K562 (cell line): Measurements from ENCODE around the gene MRGPRX3. TPM values are rescaled to one million over a fixed set of nuclear protein-coding genes. Genes with fewer than 3 reads are reported as not detected.

ENCODE experiments used
- ARID4B ChIP-seq: sonication (generic); formaldehyde crosslinking; IDR thresholded peaks from 2 replicates; pipeline ENCODE4 v1.8.0; 2022; ENCODE audit warnings: mild to moderate bottlenecking, missing genetic modification reagents
- ATF7 ChIP-seq: fragments of 450-650 bp; IDR thresholded peaks from 2 replicates; pipeline ENCODE4 v1.7.1; 2014; ENCODE audit warnings: mild to moderate bottlenecking, moderate library complexity
- C11orf30 ChIP-seq: fragments of 450-650 bp; IDR thresholded peaks from 2 replicates; pipeline ENCODE4 v1.6.1; 2016; ENCODE audit warnings: low read depth, mild to moderate bottlenecking
- CTBP1 ChIP-seq: fragments of 450-650 bp; IDR thresholded peaks from 2 replicates; pipeline ENCODE4 v1.6.1; 2016; ENCODE audit warnings: borderline replicate concordance
- HNRNPL ChIP-seq: fragments of 200-400 bp; formaldehyde crosslinking; IDR thresholded peaks from 2 replicates; pipeline ENCODE4 v1.6.1; 2017; ENCODE audit warnings: low read depth, mild to moderate bottlenecking, low read length
- KDM4B ChIP-seq, 2 experiments: fragments of 450-650 bp in 1 of 2; sonication (generic) in 1 of 2; IDR thresholded peaks; 2 replicates each; pipeline ENCODE4 v1.6.1; 2016 to 2017; ENCODE audit warnings: borderline replicate concordance in 2 of 2, antibody characterized with exemption in 1 of 2, low read depth in 1 of 2, mild to moderate bottlenecking in 1 of 2
- KDM5B ChIP-seq: fragments of 200-600 bp; sonication (generic); IDR thresholded peaks from 2 replicates; pipeline ENCODE4 v1.6.1; 2012; ENCODE audit warnings: low read depth, mild to moderate bottlenecking, moderate library complexity, low read length, control low read depth, inconsistent platforms; ENCODE audit not compliant: insufficient replicate concordance
- NKRF ChIP-seq: fragments of 450-650 bp; IDR thresholded peaks from 2 replicates; pipeline ENCODE4 v1.6.1; 2016; ENCODE audit warnings: borderline replicate concordance
- PHF8 ChIP-seq: fragments of 200-600 bp; sonication (generic); IDR thresholded peaks from 2 replicates; pipeline ENCODE4 v1.6.1; 2012; ENCODE audit warnings: mixed run types, mild to moderate bottlenecking, inconsistent platforms, low read length, moderate library complexity, borderline replicate concordance
- TEAD1 ChIP-seq, 2 experiments: fragments of 450-650 bp in 1 of 2; sonication (generic) in 1 of 2; formaldehyde crosslinking; IDR thresholded peaks; 2 replicates each; pipeline versions ENCODE4 v1.4.0 to v1.8.0; 2020 to 2022; ENCODE audit warnings: mild to moderate bottlenecking in 2 of 2, missing genetic modification reagents in 1 of 2
- ZFX ChIP-seq: sonication (generic); formaldehyde crosslinking; IDR thresholded peaks from 2 replicates; pipeline ENCODE4 v1.8.0; 2022; ENCODE audit warnings: mild to moderate bottlenecking, missing genetic modification reagents, moderate library complexity
- ZNF589 ChIP-seq: fragments of 200-800 bp; sonication (Bioruptor generic); IDR thresholded peaks from 2 replicates; pipeline ENCODE4 v1.6.1; 2016; ENCODE audit warnings: low read depth, missing genetic modification characterization, missing compliant biosample characterization
- ZNF740 ChIP-seq, 3 experiments: fragments of 200-800 bp in 1 of 3; sonication (Bioruptor generic) in 1 of 3; sonication (generic) in 1 of 3; formaldehyde crosslinking in 1 of 3; IDR thresholded peaks; 2 replicates each; pipeline versions ENCODE4 v1.6.1 to v1.8.0; 2016 to 2022; ENCODE audit warnings: mild to moderate bottlenecking in 2 of 3, missing compliant biosample characterization in 2 of 3, missing genetic modification characterization in 2 of 3, missing genetic modification reagents in 1 of 3
- ZNF76 ChIP-seq: fragments of 250-450 bp; sonication (Bioruptor Pico); IDR thresholded peaks from 2 replicates; pipeline ENCODE4 v1.4.0; 2020; ENCODE audit warnings: mild to moderate bottlenecking, moderate library complexity, borderline replicate concordance
- ZZZ3 ChIP-seq: fragments of 450-650 bp; IDR thresholded peaks from 2 replicates; pipeline ENCODE4 v1.6.1; 2016; ENCODE audit warnings: antibody characterized with exemption, mild to moderate bottlenecking, moderate library complexity
- polyA plus RNA-seq, 8 experiments: library from polyadenylated mRNA; depleted of rRNA in 4 of 8; stranded (reverse) in 5 of 8; unstranded in 3 of 8; fragments of >200 nt; fragmentation: Nextera tagmentation in 2 of 8; fragmentation: Illumina TruSeq in 1 of 8; extraction: Ambion mirVana in 2 of 8; extraction: Trizol in 1 of 8; gene quantifications; 2 replicates each; pipeline versions ENCODE4 v1.2.1 to v1.2.3, GENCODE V29; 2011 to 2014; ENCODE audit warnings: inconsistent platforms in 1 of 8, missing spikeins in 1 of 8
- total RNA-seq, 7 experiments: library from RNA; depleted of rRNA in 6 of 7; stranded (reverse); fragments of >200 nt in 6 of 7; fragmentation: Illumina TruSeq in 2 of 7; extraction: Trizol in 2 of 7; gene quantifications; 2 replicates each; pipeline versions ENCODE4 v1.2.1 to v1.2.3, GENCODE V29; 2011 to 2021; ENCODE audit warnings: low replicate concordance in 1 of 7
- TF ChIP-seq, protein P1 (sequence below): fragments of 250-450 bp; sonication (Bioruptor Pico); IDR thresholded peaks from 2 replicates; pipeline ENCODE4 v1.6.1; 2021; ENCODE audit warnings: mild to moderate bottlenecking

The MRGPRX3 gene
- total and polyA plus RNA-seq, 9 of the 15 experiments (the other 6 are each of a cell fraction or from before 2014, with no cell fraction given), result not detected

DNA sequence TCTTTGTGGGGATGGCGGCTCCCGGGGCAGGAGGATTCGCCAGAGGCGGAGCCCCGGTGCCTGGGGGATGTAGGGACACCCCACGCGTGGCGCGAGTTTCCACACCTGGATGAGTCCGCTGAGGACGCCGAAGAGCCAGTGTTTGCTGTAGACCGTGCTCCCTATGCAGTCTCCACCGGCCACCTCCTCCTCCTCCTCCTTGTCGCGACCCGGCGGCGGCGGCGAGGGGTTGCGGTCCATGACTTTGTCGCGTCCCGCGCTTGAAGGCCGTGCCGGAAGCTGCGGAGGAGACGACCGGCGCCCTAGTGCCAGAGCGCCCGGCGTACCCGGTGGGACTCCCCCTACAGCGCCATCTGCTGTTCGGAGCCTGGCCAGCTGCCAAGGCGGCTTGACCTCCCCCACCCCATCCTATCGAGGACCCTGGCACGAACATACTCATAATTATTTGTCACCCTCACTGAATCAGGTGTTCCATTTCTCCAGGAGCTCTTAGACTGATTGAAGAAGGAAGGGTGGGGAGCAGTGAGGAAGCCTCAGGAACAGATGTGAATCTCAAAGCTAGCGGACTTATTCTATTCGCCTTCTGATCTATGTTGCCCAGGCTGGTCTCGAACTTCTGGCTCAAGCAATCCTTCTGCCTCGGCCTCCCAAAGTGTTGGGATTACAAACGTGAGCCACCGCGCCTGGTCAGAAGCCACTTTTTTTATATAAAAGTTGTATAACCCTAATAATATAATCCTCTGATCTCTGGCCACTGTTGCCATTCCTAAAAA, 26.4 kb upstream of the MRGPRX3 start, which contains the start of gene SAAL1 (continued):
- TF ChIP-seq TEAD1 (CRISPR knock-in tag; IDR thresholded peaks at IDR 0.05) (peak in 1 of 2 experiments; percentile 42; a peak in 1 of 4 replicates), ZFX (CRISPR knock-in tag) (peak; percentile 93), HNRNPL (peak; percentile 87), ZNF740 (CRISPR knock-in tag; IDR thresholded peaks at IDR 0.05) (peak; percentile 90), ZNF740 (tag; IDR thresholded peaks at IDR 0.05) (peak in 1 of 2 experiments; percentile 65; a peak in 2 of 4 replicates), KDM4B (IDR thresholded peaks at IDR 0.05; ENCODE audit: borderline replicate concordance in 2 of 2, low read depth in 1 of 2) (peak in 1 of 2 experiments; percentile 73; a peak in 1 of 4 replicates), CTBP1 (peak; percentile 83; the same call in 1 of the 2 replicates), ZZZ3 (peak; percentile 70; the same call in 1 of the 2 replicates), ZNF589 (CRISPR knock-in tag) (0 out of 2 replicates have a peak, but pooled peaks have one; percentile 32), C11orf30 (peak; percentile 82), ZNF76 (0 out of 2 replicates have a peak, but pooled peaks have one; percentile 25), PHF8 (peak; percentile 95), KDM5B (peak; percentile 96), NKRF (0 out of 2 replicates have a peak, but pooled peaks have one; percentile 71), ATF7 (peak; percentile 61; the same call in 1 of the 2 replicates), ARID4B (CRISPR knock-in tag) (no peak)
- TF ChIP-seq, protein P1, sequence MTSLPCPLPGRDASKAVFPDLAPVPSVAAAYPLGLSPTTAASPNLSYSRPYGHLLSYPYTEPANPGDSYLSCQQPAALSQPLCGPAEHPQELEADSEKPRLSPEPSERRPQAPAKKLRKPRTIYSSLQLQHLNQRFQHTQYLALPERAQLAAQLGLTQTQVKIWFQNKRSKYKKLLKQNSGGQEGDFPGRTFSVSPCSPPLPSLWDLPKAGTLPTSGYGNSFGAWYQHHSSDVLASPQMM (CRISPR knock-in tag), result no peak
